HG02678 (cell line): ENCODE results near the gene MYH2.
A peak's percentile ranks its signal among the peaks of the same experiment; 100 is the strongest.
"Not testable (repeated sequence)": the region's sequence is repeated elsewhere in the genome, so short reads cannot be mapped to it uniquely, and the experiment has no call there.

ENCODE experiments used
- ATAC-seq: cut with Tn5 transposase; IDR thresholded peaks from one replicate; pipeline ENCODE4 v1.9.1; 2021; ENCODE audit warnings: mild to moderate bottlenecking, moderate library complexity; ENCODE audit not compliant: unreplicated experiment

MYH2 gene

GRCh38 chr17:10549096-10549842 is at the start of gene MYH2:
Gene MYH2, minus strand, starts transcription at chr17:10549658. Its CDS starts 1,738 bp downstream, at chr17:10547920.
- ATAC-seq: no peak

- no peak for ATAC-seq
Measured at GRCh38 chr17:10598621-10599020, 49.2 kb upstream of the MYH2 start.

GRCh38 chr17:10589553-10590145 is 40.2 kb upstream of the MYH2 start:
- ATAC-seq: no peak

GRCh38 chr17:10585529-10585928 is 36.1 kb upstream of the MYH2 start:
- ATAC-seq: no peak

GRCh38 chr17:10583834-10584233 is 34.4 kb upstream of the MYH2 start:
- no peak for ATAC-seq

GRCh38 chr17:10579270-10579669 is 29.8 kb upstream of the MYH2 start:
- peak; percentile 81 for ATAC-seq

- ATAC-seq: no peak
Measured at GRCh38 chr17:10574324-10574723, 24.9 kb upstream of the MYH2 start.

- ATAC-seq: no peak
Measured at GRCh38 chr17:10563991-10564660, 14.7 kb upstream of the MYH2 start.

GRCh38 chr17:10558049-10558448 is 8.6 kb upstream of the MYH2 start:
- ATAC-seq: no peak

- no peak for ATAC-seq
Measured at GRCh38 chr17:10557422-10557821, 8.0 kb upstream of the MYH2 start.

GRCh38 chr17:10556301-10557005 is 7.0 kb upstream of the MYH2 start:
- ATAC-seq: no peak

- no peak for ATAC-seq
Measured at GRCh38 chr17:10550014-10550413, 556 bp upstream of the MYH2 start.

GRCh38 chr17:10547351-10547750 is 2.1 kb downstream of the MYH2 start:
- no peak for ATAC-seq

GRCh38 chr17:10543486-10543885 is 6.0 kb downstream of the MYH2 start:
- ATAC-seq: not testable (repeated sequence)

GRCh38 chr17:10541179-10541578 is 8.3 kb downstream of the MYH2 start:
- ATAC-seq: not testable (repeated sequence)

GRCh38 chr17:10532026-10532425 is 17.4 kb downstream of the MYH2 start:
- no peak for ATAC-seq

GRCh38 chr17:10527419-10527818 is 22.0 kb downstream of the MYH2 start:
- ATAC-seq: no peak

GRCh38 chr17:10526517-10526916 is 22.9 kb downstream of the MYH2 start:
- ATAC-seq: no peak

GRCh38 chr17:10523064-10523463 is 26.4 kb downstream of the MYH2 start:
- no peak for ATAC-seq

- ATAC-seq: no peak
Measured at GRCh38 chr17:10521949-10522348, 27.5 kb downstream of the MYH2 start.

- ATAC-seq: no peak
Measured at GRCh38 chr17:10518271-10519037, 31.0 kb downstream of the MYH2 start, which contains the start of gene MYH1. Gene MYH1, minus strand, starts transcription at chr17:10518542. Its CDS starts 1,900 bp downstream, at chr17:10516642.
